ENCODE results near the gene DPP6.

DNA sequence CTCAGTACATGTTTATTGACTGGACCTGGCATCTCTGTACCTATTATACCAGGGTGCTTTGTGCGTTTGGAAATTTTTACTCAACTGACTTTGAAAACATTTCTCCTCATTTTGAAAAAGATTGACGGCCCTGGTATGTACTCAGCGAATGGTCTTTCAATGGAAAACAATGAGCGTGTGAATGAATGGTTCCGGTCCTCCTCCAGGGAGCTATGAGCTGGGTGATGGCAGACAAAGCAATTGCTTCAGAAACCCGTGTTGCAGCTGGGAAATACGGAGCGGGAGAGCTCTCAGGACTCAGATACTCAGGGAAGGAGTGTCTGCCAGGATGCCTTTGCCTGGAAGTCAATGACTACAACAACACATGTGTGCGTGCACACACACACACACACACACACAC, 824.8 kb downstream of the DPP6 start:
- TF ChIP-seq, protein P1, sequence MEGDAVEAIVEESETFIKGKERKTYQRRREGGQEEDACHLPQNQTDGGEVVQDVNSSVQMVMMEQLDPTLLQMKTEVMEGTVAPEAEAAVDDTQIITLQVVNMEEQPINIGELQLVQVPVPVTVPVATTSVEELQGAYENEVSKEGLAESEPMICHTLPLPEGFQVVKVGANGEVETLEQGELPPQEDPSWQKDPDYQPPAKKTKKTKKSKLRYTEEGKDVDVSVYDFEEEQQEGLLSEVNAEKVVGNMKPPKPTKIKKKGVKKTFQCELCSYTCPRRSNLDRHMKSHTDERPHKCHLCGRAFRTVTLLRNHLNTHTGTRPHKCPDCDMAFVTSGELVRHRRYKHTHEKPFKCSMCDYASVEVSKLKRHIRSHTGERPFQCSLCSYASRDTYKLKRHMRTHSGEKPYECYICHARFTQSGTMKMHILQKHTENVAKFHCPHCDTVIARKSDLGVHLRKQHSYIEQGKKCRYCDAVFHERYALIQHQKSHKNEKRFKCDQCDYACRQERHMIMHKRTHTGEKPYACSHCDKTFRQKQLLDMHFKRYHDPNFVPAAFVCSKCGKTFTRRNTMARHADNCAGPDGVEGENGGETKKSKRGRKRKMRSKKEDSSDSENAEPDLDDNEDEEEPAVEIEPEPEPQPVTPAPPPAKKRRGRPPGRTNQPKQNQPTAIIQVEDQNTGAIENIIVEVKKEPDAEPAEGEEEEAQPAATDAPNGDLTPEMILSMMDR (IDR thresholded peaks at IDR 0.05) = no peak
- TF ChIP-seq EZH2phosphoT487 (IDR thresholded peaks at IDR 0.05) = no peak

All from neural progenitor cell (in vitro differentiated cells).